Mesodermal cell (in vitro differentiated cells): Measurements from ENCODE around the gene ALOX15.
"Not testable (repeated sequence)": the region's sequence is repeated elsewhere in the genome, so short reads cannot be mapped to it uniquely, and the experiment has no call there.

Experiments
- H3K27ac ChIP-seq: 2 replicates; pipeline ENCODE4 v1.7.0; 2013; ENCODE audit warnings: mild to moderate bottlenecking, low read depth, low read length, moderate library complexity; ENCODE audit not compliant: severe bottlenecking
- H3K36me3 ChIP-seq: 2 replicates; pipeline ENCODE4 v1.7.1; 2013; ENCODE audit warnings: mild to moderate bottlenecking, low read length, moderate library complexity; ENCODE audit not compliant: control insufficient read depth, insufficient read depth
- H3K4me1 ChIP-seq: one replicate; pipeline ENCODE4 v1.7.1; 2013; ENCODE audit warnings: mild to moderate bottlenecking, low read length; ENCODE audit not compliant: insufficient read depth, control insufficient read depth, poor library complexity, severe bottlenecking
- H3K4me3 ChIP-seq: 2 replicates; pipeline ENCODE4 v1.7.0; 2013; ENCODE audit warnings: low read length, control low read depth, mild to moderate bottlenecking; ENCODE audit not compliant: insufficient read depth, poor library complexity, severe bottlenecking; ENCODE audit errors: extremely low read depth
- H3K9me3 ChIP-seq: 2 replicates; pipeline ENCODE4 v1.7.1; 2013; ENCODE audit warnings: mild to moderate bottlenecking, low read length, moderate library complexity; ENCODE audit not compliant: control insufficient read depth
- WGBS, 2 experiments: methylation state at CpG; one replicate each; pipeline ENCODE4 v1.1.5; 2013; ENCODE audit warnings: missing lambda C conversion rate in 2 of 2; ENCODE audit not compliant: insufficient coverage in 2 of 2; 5-methylcytosine and 5-hydroxymethylcytosine counted together

ALOX15 gene

GRCh38 chr17:4593021-4593421, 48.5 kb downstream of the ALOX15 start:
- H3K4me3 ChIP-seq = no peak overlapping the region
- no peaks in the 10 kb centered on the region for H3K9me3 ChIP-seq
- H3K36me3 ChIP-seq = no peaks in the 10 kb centered on the region
- 85 to 88% methylated on average over 10 to 12 of the region's 14 CpGs for WGBS, 2 experiments
- peaks cover 12% of the 10 kb centered on the region for H3K4me1 ChIP-seq
- no peak overlapping the region for H3K27ac ChIP-seq

GRCh38 chr17:4592240-4593005, 49.1 kb downstream of the ALOX15 start:
- H3K36me3 ChIP-seq = no peaks in the 10 kb centered on the region
- no peaks in the 10 kb centered on the region for H3K9me3 ChIP-seq
- H3K27ac ChIP-seq = no peak overlapping the region
- peaks cover 14% of the 10 kb centered on the region for H3K4me1 ChIP-seq
- H3K4me3 ChIP-seq = no peak overlapping the region
- 89 to 91% methylated on average over 10 to 11 of the region's 11 CpGs for WGBS, 2 experiments

GRCh38 chr17:4591529-4591928, 49.9 kb downstream of the ALOX15 start:
- Histone ChIP-seq H3K9me3 (no peaks in the 10 kb centered on the region), H3K4me1 (peaks cover 18% of the 10 kb centered on the region), H3K27ac (no peak overlapping the region), H3K36me3 (no peaks in the 10 kb centered on the region), H3K4me3 (no peak overlapping the region)
- WGBS, 2 experiments = 64 to 74% methylated on average over 12 of the region's 12 CpGs

- WGBS, 2 experiments = 87 to 88% methylated on average over 8 to 10 of the region's 10 CpGs
- Histone ChIP-seq H3K36me3 (no peaks in the 10 kb centered on the region), H3K27ac (no peak overlapping the region), H3K4me3 (no peak overlapping the region), H3K4me1 (peaks cover 18% of the 10 kb centered on the region), H3K9me3 (no peaks in the 10 kb centered on the region)
These were observed 50.5 kb downstream of the ALOX15 start for GRCh38 chr17:4590981-4591453.

GRCh38 chr17:4590042-4590441, 51.4 kb downstream of the ALOX15 start:
- not testable (repeated sequence) for H3K9me3 ChIP-seq
- 89 to 97% methylated on average over 10 of the region's 11 CpGs for WGBS, 2 experiments
- H3K4me1 ChIP-seq = peaks cover 15% of the 10 kb centered on the region

GRCh38 chr17:4588898-4589625, 52.4 kb downstream of the ALOX15 start:
- no peak overlapping the region for H3K27ac ChIP-seq
- no peaks in the 10 kb centered on the region for H3K36me3 ChIP-seq
- 86 to 92% methylated on average over 10 to 18 of the region's 22 CpGs for WGBS, 2 experiments
- H3K9me3 ChIP-seq = no peaks in the 10 kb centered on the region
- peaks cover 15% of the 10 kb centered on the region for H3K4me1 ChIP-seq
- no peak overlapping the region for H3K4me3 ChIP-seq

More at GRCh38 chr17:4590042-4590441, 51.4 kb downstream of the ALOX15 start:
- not testable (repeated sequence) for H3K4me3 ChIP-seq, H3K36me3 ChIP-seq, H3K27ac ChIP-seq

GRCh38 chr17:4588391-4588790, 53.1 kb downstream of the ALOX15 start:
- peaks cover 21% of the 10 kb centered on the region for H3K4me1 ChIP-seq
- no peak overlapping the region for H3K4me3 ChIP-seq
- 87 to 88% methylated on average over 9 to 10 of the region's 11 CpGs for WGBS, 2 experiments
- H3K9me3 ChIP-seq = no peaks in the 10 kb centered on the region
- peak overlapping the region; percentile 75 for H3K27ac ChIP-seq
- H3K36me3 ChIP-seq = no peaks in the 10 kb centered on the region

- Histone ChIP-seq H3K4me3 (no peak overlapping the region), H3K27ac (peak overlapping the region; percentile 75), H3K36me3 (no peaks in the 10 kb centered on the region), H3K4me1 (peaks cover 25% of the 10 kb centered on the region), H3K9me3 (no peaks in the 10 kb centered on the region)
- 68 to 78% methylated on average over 3 to 5 of the region's 9 CpGs for WGBS, 2 experiments
These were observed 53.7 kb downstream of the ALOX15 start for GRCh38 chr17:4587803-4588202.

- 97 to 98% methylated on average over 5 of the region's 7 CpGs for WGBS, 2 experiments
- H3K27ac ChIP-seq = peak overlapping the region; percentile 75
- no peaks in the 10 kb centered on the region for H3K9me3 ChIP-seq
- H3K4me1 ChIP-seq = peaks cover 25% of the 10 kb centered on the region
- no peaks in the 10 kb centered on the region for H3K36me3 ChIP-seq
- H3K4me3 ChIP-seq = no peak overlapping the region
These were observed 54.3 kb downstream of the ALOX15 start for GRCh38 chr17:4587195-4587594.

GRCh38 chr17:4586043-4586442, 55.4 kb downstream of the ALOX15 start:
- peaks cover 21% of the 10 kb centered on the region for H3K4me1 ChIP-seq
- no peaks in the 10 kb centered on the region for H3K9me3 ChIP-seq
- H3K27ac ChIP-seq = no peak overlapping the region
- no peak overlapping the region for H3K4me3 ChIP-seq
- WGBS, 2 experiments = 86 to 93% methylated on average over 8 to 9 of the region's 9 CpGs
- no peaks in the 10 kb centered on the region for H3K36me3 ChIP-seq

GRCh38 chr17:4585638-4585994, 55.9 kb downstream of the ALOX15 start:
- WGBS, 2 experiments = 78% methylated on average over 5 to 7 of the region's 7 CpGs
- no peaks in the 10 kb centered on the region for H3K9me3 ChIP-seq
- H3K4me1 ChIP-seq = peaks cover 21% of the 10 kb centered on the region
- no peak overlapping the region for H3K27ac ChIP-seq
- no peaks in the 10 kb centered on the region for H3K36me3 ChIP-seq
- H3K4me3 ChIP-seq = no peak overlapping the region
